Measurements from ENCODE around the gene TMEM217.
"Not testable (repeated sequence)": the region's sequence is repeated elsewhere in the genome, so short reads cannot be mapped to it uniquely, and the experiment has no call there.

Gene TMEM217

DNA sequence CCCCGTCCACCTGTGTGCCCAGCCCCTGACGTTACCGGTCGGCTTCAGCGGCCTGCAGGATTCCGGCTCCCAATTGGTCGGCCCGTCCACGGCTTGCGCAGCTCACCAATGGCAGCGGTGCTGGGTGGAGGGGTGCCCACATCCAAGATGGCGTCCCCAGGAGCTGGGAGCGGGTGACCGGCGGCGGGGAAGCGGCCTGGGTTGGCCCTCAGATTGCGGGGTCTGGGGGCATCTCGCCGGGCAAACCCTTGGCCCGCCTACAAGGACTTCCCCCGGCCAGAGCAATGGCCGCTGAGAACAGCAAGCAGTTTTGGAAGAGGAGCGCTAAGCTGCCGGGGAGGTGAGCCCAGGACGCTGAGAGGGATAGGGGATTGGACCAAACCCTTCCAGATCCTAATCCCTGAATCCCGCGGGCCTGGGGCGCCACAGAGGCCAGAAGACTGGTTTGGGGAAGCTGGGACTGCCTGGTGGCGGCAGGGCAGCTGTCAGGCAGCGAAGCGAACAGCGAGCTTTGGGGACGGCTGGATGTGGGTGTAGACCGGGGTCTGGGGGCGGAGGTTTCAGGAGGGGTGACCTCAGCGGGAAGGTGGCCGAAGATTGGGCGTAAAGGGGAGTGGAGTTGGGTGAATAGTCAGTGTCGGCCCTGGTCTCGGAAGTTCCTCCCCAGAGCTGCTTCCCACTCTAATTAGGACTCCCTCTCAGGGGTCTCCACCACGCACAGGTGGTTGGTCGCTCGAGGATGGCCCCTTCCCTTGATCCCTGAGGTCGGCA, at the start of gene TMEM217, which contains the start of gene TBC1D22B:
TMEM217 (minus strand) TSS at position 511 of the 771 bp plus-strand sequence. CDS start 39,114 bp downstream, outside the sequence.
TBC1D22B (plus strand) TSS at position 139 of the 771 bp plus-strand sequence; CDS start at position 285, 146 bp downstream.
- peak; percentile 96 for DNase-seq

GRCh38 chr6:37307484-37307883, 49.5 kb upstream of the TMEM217 start:
- not testable (repeated sequence) for DNase-seq

DNA sequence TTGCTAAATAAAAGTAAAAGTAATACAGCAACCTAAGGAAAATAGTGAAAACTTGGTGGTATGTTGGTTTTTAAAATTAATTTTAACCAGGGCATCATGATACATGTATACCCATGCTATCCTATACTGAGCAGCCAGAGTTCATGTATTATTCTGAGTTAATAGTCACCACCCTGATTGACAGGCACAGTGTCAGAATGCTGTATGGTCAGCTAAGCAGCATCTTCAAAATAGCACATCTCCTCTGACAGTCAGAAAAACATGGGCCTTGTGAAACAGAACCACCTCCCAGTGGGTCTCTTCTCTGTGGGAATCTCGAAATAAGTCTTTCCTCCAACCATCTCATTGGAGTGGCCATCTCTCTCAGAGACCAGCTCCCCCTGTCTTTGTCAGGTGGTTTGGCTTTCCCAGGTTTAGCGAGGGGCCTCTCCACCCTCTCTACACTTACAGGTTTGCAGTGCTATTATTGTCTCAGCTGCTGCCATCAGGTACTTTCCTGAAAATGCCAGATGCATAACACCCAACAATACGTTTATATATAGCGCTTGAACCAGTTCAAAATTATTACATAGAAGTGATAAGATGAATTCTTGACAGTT, 48.8 kb upstream of the TMEM217 start:
- DNase-seq = no peak

- no peak for DNase-seq
Measured at GRCh38 chr6:37305841-37306425, 48.0 kb upstream of the TMEM217 start.

GRCh38 chr6:37304766-37305165, 46.8 kb upstream of the TMEM217 start:
- no peak for DNase-seq

GRCh38 chr6:37303891-37304503, 46.1 kb upstream of the TMEM217 start:
- DNase-seq = peak; percentile 29

DNA sequence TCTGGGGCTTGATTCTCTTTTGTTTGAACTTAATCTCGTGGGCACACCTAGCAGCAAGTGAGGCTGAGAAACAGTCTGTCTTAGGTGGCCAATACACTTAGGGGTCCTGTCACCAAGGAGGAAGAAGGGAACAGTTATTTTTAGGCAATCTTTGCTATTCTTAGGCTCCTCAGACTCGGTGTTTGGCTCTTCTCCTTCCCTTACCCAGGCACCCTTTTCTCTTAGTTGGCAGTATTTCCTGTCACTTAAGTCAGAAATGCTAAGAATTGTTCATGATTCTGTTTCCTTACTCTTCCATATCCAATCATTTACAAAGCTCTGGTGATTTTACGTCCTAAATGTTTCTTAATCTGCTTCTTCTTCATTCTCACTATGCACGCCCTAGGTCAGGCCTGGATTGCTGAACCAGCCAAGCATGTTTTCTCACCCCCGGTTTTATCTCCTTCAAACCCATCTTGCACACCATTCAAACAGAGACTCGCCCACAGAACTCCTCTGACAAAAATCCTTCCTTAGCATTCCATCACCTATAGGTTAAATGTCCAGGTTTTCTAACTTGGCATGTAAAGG, 45.2 kb upstream of the TMEM217 start:
- no peak for DNase-seq

GRCh38 chr6:37302086-37302686, 44.2 kb upstream of the TMEM217 start:
- no peak for DNase-seq

DNA sequence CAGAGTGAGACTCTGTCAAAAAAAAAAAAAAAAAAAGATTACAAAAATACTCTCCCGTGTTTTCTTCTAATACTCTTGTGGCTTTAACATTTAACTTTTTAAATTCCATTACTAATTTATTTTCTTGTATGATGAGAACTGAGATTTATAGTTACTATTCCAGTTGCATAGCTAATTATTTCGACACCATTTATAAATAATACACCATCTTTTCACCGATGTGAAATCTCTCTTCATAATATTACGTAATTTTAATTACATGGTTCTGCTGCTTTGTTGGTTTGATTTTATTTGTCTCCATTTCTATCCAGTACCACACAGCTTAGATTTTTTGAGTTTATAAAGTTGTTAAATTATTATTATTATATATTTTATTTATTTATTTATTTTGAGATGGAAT, 42.0 kb upstream of the TMEM217 start:
- no peak for DNase-seq

- no peak for DNase-seq
Measured at GRCh38 chr6:37298958-37299357, 41.0 kb upstream of the TMEM217 start.

DNA sequence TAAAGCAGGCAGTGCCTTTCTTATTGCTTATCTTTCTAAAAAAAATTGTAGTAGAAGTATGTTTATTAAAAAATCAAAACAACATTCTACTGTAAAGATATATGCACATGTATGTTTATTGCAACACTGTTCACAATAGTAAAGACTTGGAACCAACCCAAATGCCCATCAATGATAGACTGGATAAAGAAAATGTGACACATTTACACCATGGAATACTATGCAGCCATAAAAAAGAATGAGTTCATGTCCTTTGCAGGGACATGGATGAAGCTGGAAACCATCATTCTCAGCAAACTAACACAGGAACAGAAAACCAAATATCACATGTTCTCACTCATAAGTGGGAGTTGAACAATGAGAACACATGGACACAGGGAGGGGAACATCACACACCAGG, 39.7 kb upstream of the TMEM217 start:
- not testable (repeated sequence) for DNase-seq

- DNase-seq = no peak
Measured at GRCh38 chr6:37293426-37293825, 35.5 kb upstream of the TMEM217 start.

DNA sequence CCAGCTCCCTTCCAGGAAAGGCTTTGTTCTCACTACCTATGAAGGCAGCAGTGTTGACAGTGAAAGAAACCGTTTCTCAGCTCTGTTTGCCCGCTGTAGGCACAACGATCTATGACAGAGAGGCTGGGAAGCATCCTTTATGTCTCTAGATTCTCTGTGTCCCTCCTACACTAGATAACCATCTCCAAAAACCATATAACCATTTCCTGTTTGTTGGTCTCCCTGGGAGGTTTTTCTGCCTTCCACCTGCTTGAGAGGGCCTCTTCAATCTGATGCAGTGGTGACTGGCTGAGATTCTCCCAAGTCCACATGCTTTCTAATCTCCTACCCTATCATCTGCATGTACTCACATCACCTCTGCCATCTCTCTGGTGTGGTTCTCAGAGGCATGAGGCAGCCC, 32.0 kb upstream of the TMEM217 start:
- DNase-seq = no peak

DNA sequence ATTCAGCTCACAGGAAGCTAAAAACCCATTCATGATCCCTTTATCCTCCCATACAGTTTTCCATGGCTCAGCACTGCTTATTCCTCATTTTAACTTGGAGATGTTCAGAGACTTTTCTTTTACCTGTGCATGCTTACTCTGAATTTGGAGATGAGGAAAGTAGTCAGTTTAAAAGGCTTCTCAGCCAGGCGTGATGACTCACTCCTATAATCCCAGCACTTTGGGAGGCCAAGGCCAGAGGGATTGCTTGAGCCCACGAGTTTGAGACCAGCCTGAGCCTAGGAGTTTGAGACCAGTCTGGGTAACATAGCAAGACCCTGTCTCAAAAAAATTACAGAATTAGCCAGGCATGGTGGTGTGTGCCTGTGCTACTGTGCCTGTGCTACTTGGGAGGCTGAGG, 30.3 kb upstream of the TMEM217 start:
- no peak for DNase-seq

DNA sequence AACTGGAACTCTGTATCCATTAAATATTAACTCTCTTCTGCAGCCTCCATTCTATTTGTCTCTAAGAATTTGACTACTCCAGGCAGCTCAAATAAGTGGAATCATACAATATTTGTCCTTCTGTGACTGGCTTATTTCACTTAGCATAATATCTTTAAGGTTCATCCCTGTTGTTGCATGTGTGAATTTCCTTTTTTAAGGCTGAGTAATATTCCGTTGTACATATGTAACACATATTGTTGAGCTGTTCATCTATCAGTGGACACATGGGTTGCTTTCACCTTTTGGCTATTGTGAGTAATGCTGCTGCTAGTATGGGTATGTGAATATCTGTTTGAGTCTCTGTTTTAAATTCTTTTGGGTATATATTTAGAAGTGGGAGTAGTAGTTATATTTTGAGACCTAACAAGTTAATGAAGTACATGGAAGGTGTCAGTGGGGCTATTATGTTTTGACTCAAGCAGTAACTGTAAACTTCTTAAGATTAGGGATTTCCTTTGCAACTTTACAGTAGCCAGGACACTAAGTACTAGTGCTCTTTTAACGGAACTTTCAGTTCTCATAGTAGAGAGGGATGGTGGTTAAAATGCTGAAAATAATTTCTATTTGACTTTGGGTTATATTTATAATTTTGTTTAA, 29.7 kb upstream of the TMEM217 start:
- DNase-seq = no peak

GRCh38 chr6:37285861-37286311, 27.9 kb upstream of the TMEM217 start:
- DNase-seq = no peak

GRCh38 chr6:37284781-37285180, 26.8 kb upstream of the TMEM217 start:
- no peak for DNase-seq

DNA sequence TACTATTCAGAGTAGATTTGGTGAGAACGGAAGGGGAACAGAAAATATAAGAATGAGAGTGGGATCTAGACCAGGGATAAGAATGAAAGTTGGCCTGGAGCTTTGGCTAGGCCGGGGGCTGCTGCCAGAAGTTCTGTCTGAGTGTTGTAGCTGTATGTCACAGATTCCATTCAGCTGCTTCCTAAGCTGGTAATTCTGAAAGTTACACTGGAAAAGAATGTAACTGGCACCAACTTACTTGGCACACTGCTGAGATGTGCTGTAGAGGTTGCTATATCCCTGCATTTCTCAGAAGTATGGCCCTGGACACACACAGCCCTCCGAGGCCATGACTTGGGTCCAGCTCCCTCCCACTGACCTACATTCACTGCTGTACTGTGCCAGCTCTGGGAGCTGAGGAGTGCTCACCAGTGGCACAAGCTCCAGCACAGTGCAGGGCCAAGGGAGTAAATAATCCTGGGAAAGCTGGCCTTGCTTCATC, 25.8 kb upstream of the TMEM217 start:
- no peak for DNase-seq

DNA sequence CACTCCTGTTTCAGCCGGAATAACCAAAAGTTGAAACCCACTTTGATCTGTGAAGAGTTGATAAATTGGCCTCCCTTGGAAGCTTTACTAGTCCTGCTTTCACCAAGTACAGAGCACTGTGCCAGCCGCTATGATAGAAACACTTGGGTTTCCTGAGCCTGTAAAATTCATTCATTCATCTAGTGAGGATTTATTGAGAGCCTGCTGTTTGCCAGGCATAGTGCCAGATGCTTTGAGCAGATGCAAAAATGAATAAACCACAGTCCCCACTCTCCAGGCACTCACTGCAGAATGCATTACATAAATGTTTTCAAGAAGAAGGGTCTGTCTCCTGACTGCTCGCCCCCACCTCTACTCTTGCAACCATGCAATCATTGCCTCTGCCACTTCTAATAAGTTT, 25.3 kb upstream of the TMEM217 start:
- no peak for DNase-seq

GRCh38 chr6:37282371-37282770, 24.4 kb upstream of the TMEM217 start:
- no peak for DNase-seq

DNA sequence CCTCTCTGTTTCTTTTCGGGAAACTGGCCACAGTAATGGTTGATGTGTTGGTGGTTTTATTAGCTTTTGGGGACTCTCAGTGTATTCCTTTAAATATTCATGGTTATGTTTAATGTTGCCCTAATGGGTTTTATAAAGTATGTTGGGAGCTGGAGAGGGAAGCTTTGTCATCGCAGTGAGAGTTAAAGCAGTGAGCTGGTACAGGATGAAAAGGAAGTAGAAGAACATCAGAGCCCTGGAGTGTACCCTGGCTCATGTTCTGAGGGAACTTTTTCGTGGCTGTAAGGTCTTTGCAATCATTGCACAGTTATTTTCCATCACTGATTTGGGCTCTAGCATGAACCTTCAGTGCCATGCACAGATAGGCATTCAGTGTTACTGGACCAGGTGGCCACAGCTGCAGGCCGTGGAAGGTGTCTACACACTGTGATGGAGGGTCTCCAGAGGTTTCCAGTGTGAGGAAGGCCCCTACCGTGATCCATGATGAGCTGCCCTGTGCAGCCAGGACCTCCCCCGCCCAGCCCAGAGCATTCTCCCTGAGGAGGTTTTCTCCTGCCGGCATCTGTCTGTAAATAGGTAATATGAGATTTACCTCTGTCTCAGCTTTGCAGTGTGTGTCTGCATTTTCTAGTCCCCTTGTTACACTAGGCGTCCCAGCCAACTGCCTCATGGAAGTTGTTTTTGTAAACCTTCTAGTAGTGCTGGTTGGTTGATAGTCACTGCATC, 22.4 kb upstream of the TMEM217 start:
- no peak for DNase-seq
